CD4-positive, alpha-beta T cell (primary cell): ENCODE measurements around the gene RTN4RL2. TPM values are rescaled to one million over a fixed set of nuclear protein-coding genes. Genes with fewer than 3 reads are reported as not detected.

Experiments used
- ATAC-seq: fragments of 200-7000 bp; cut with Tn5 transposase; one replicate; pipeline ENCODE4 v1.10.0; 2022; ENCODE audit warnings: mild to moderate bottlenecking; ENCODE audit not compliant: poor library complexity
- CTCF ChIA-PET: fragments of 350-600 bp; sonication (Branson Sonifier 250); formaldehyde crosslinking; loops from one replicate; lab custom pipeline; 2021; ENCODE audit warnings: antibody characterized with exemption, inconsistent platforms; lab: Charles Lee
- POLR2A ChIA-PET: fragments of 350-600 bp; sonication (Branson Sonifier 250); formaldehyde crosslinking; loops from one replicate; lab custom pipeline; 2021; ENCODE audit warnings: antibody characterized with exemption, inconsistent platforms; lab: Charles Lee
- DNase-seq, 14 experiments: peaks; one replicate each; pipeline ENCODE4 v3.0.0-alpha.2; 2013 to 2020; ENCODE audit warnings: mixed read lengths in 2 of 14
- H3K27ac ChIP-seq, 2 donors: one replicate each; pipeline versions ENCODE4 v1.5.1 to v1.7.0; 2013; ENCODE audit warnings: low read length in 2 of 2, low read depth in 1 of 2, mild to moderate bottlenecking in 1 of 2
- H3K27me3 ChIP-seq, 2 experiments: 1 replicate in 1 of 2; 2 replicates in 1 of 2; pipeline versions ENCODE4 v1.6.1 to v1.7.0; 2013; ENCODE audit warnings: low read length in 2 of 2, control low read depth in 1 of 2, mild to moderate bottlenecking in 1 of 2, moderate library complexity in 1 of 2; ENCODE audit not compliant: insufficient read depth in 2 of 2, control insufficient read depth in 1 of 2
- H3K36me3 ChIP-seq: one replicate; pipeline ENCODE4 v1.6.1; 2013; ENCODE audit warnings: low read length, control low read depth; ENCODE audit not compliant: insufficient read depth
- H3K4me1 ChIP-seq: one replicate; pipeline ENCODE4 v1.6.1; 2013; ENCODE audit warnings: low read length, control low read depth; ENCODE audit not compliant: insufficient read depth
- H3K4me3 ChIP-seq: one replicate; pipeline ENCODE4 v1.5.1; 2013; ENCODE audit warnings: mild to moderate bottlenecking, low read length, moderate library complexity
- H3K9me3 ChIP-seq, 2 experiments: 1 replicate in 1 of 2; 2 replicates in 1 of 2; pipeline versions ENCODE4 v1.6.1 to v1.7.0; 2013; ENCODE audit warnings: low read length in 2 of 2, mild to moderate bottlenecking in 2 of 2, control low read depth in 1 of 2, moderate library complexity in 1 of 2; ENCODE audit not compliant: control insufficient read depth in 1 of 2, insufficient read depth in 1 of 2
- H3K27ac Mint-ChIP-seq: one replicate; pipeline ENCODE4 v1.8.0; 2020; ENCODE audit warnings: mixed read lengths
- H3K27me3 Mint-ChIP-seq: one replicate; pipeline ENCODE4 v1.8.0; 2021; ENCODE audit warnings: mixed read lengths
- H3K36me3 Mint-ChIP-seq: one replicate; pipeline ENCODE4 v1.8.0; 2021; ENCODE audit warnings: low read depth, mixed read lengths
- H3K4me1 Mint-ChIP-seq: one replicate; pipeline ENCODE4 v1.8.0; 2021; ENCODE audit warnings: low read depth, mixed read lengths
- H3K4me3 Mint-ChIP-seq: one replicate; pipeline ENCODE4 v1.8.0; 2020; ENCODE audit warnings: mild to moderate bottlenecking, mixed read lengths
- H3K9me3 Mint-ChIP-seq: one replicate; pipeline ENCODE4 v1.8.0; 2020; ENCODE audit warnings: mixed read lengths
- CTCF ChIP-seq: fragments of 200-600 bp; IDR thresholded peaks from one replicate; pipeline ENCODE4 v1.8.0; 2022; ENCODE audit warnings: antibody characterized with exemption, mild to moderate bottlenecking
- intact Hi-C, 2 experiments: fragments of 100-400 bp; cut with DNase I in 1 of 2; cut with micrococcal nuclease in 1 of 2; formaldehyde crosslinking; loops; one replicate each; pipeline versions ENCODE4 v1.15.1 to v1.9.0; 2023 to 2025; cut with DNase I, micrococcal nuclease
- total RNA-seq, 174 experiments: library from RNA in 2 of 174; stranded (reverse) in 2 of 174; gene quantifications; one replicate each; pipeline ENCODE4 v1.2.3 and lab custom pipeline; 2021 to 2026

The RTN4RL2 gene
- total RNA-seq, 2 experiments from 2014 or later, result 0.17 to 0.19 TPM

- Mint-ChIP-seq H3K9me3 (no peaks in the 10 kb centered on the region), H3K27ac (no peak overlapping the region), H3K4me1 (no peaks in the 10 kb centered on the region), H3K36me3 (peaks cover 24% of the 10 kb centered on the region), H3K27me3 (no peaks in the 10 kb centered on the region), H3K4me3 (no peak overlapping the region)
- no peak for ATAC-seq
- intact Hi-C loops, result no loop called here
- H3K9me3 ChIP-seq, result no peaks in the 10 kb centered on the region
- H3K27me3 ChIP-seq, result no peaks in the 10 kb centered on the region
- H3K4me1 ChIP-seq, result no peaks in the 10 kb centered on the region
- no peak overlapping the region for H3K27ac ChIP-seq
- no peak for DNase-seq
- no peak for TF ChIP-seq CTCF
- H3K4me3 ChIP-seq, result no peak overlapping the region
- POLR2A ChIA-PET, result no interaction called here
- peaks cover 41% of the 10 kb centered on the region for H3K36me3 ChIP-seq
- CTCF ChIA-PET, result no interaction called here
Observed at GRCh38 chr11:57500926-57501325, 40.6 kb downstream of the RTN4RL2 start.

DNA sequence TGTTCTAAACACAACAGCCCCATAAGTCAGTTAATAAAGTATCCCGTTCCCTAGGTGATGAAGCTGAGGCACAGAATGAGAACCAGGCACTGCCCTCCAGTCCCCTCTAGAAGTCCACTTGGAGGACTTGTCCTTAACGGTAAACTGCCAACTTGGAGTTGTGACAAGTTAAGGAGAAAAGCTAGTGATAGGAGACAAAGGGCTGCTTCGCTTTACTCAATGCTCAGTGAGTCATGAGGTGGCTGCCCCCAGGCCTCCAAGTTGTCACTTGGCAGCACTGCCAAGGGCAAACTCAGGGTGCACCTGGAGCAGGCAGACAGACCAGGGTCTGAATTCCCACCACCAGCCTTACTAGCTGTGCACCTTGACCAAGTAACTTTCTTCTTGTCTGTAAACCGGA is 41.6 kb downstream of the RTN4RL2 start:
- no peak for DNase-seq
- TF ChIP-seq CTCF, result no peak
- POLR2A ChIA-PET, result no interaction called here
- Histone ChIP-seq H3K4me3 (no peak overlapping the region), H3K27me3 (no peaks in the 10 kb centered on the region), H3K27ac (no peak overlapping the region), H3K9me3 (no peaks in the 10 kb centered on the region), H3K36me3 (peaks cover 39% of the 10 kb centered on the region), H3K4me1 (no peaks in the 10 kb centered on the region)
- H3K27ac Mint-ChIP-seq, result no peak overlapping the region
- no peaks in the 10 kb centered on the region for H3K4me1 Mint-ChIP-seq
- intact Hi-C loops, result no loop called here
- no peak for ATAC-seq
- H3K27me3 Mint-ChIP-seq, result no peaks in the 10 kb centered on the region
- no peaks in the 10 kb centered on the region for H3K9me3 Mint-ChIP-seq
- CTCF ChIA-PET, result interaction anchor here (1.2 kb wide), 1 partner anchor 9 kb away, joined by 4 read pairs; no protein-coding TSS in a partner anchor
- H3K36me3 Mint-ChIP-seq, result peaks cover 24% of the 10 kb centered on the region
- H3K4me3 Mint-ChIP-seq, result no peak overlapping the region

DNA sequence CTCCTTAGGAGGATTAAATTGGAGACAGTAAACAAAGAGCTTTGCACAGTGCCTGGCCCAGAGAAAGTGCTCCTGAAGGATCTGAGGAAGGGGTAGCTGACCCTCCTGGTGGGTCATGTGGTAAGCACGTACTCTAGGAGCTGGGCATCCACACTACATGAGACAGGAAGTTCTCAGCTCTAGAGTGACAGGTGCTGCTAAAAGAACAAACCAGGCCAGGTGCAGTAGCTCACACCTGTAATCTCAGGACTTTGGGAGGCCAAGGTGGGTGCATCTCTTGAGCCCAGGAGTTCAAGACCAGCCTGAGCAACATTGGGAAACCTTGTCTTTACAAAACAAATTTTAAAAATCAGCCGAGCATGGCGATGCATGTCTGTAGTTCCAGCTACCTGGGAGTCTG is 42.0 kb downstream of the RTN4RL2 start:
- Histone ChIP-seq H3K36me3 (peaks cover 38% of the 10 kb centered on the region), H3K4me1 (no peaks in the 10 kb centered on the region), H3K27ac (no peak overlapping the region), H3K9me3 (no peaks in the 10 kb centered on the region), H3K27me3 (no peaks in the 10 kb centered on the region), H3K4me3 (no peak overlapping the region)
- no peak for TF ChIP-seq CTCF
- ChIA-PET POLR2A (no interaction called here), CTCF (interaction anchor here (1.2 kb wide), 1 partner anchor 9 kb away, joined by 4 read pairs; no protein-coding TSS in a partner anchor)
- ATAC-seq (no peak), DNase-seq (no peak)
- Mint-ChIP-seq H3K4me3 (no peak overlapping the region), H3K4me1 (no peaks in the 10 kb centered on the region), H3K27me3 (no peaks in the 10 kb centered on the region), H3K36me3 (peaks cover 24% of the 10 kb centered on the region), H3K9me3 (no peaks in the 10 kb centered on the region), H3K27ac (no peak overlapping the region)
- intact Hi-C loops, result no loop called here
